B cell (primary cell): ENCODE results near the gene RFC4. TPM values are rescaled to one million over a fixed set of nuclear protein-coding genes. Genes with fewer than 3 reads are reported as not detected.

Source experiments
- ATAC-seq: fragments of 200-7000 bp; cut with Tn5 transposase; one replicate; pipeline ENCODE4 v1.10.0; 2021; ENCODE audit warnings: low read depth, mild to moderate bottlenecking, moderate number of reproducible peaks, moderate library complexity
- CTCF ChIA-PET: fragments of 350-600 bp; sonication (Branson Sonifier 250); formaldehyde crosslinking; loops from one replicate; lab custom pipeline; 2021; ENCODE audit warnings: antibody characterized with exemption, inconsistent platforms; lab: Charles Lee
- POLR2A ChIA-PET: fragments of 350-600 bp; sonication (Branson Sonifier 250); formaldehyde crosslinking; loops from one replicate; lab custom pipeline; 2021; ENCODE audit warnings: antibody characterized with exemption; lab: Charles Lee
- DNase-seq: peaks from one replicate; pipeline ENCODE4 v3.0.0; 2013
- H2AFZ ChIP-seq: 2 replicates; pipeline ENCODE4 v1.6.1; 2012; ENCODE audit warnings: mild to moderate bottlenecking, low read depth, low read length; ENCODE audit not compliant: insufficient read depth, poor library complexity, severe bottlenecking
- H3K27ac ChIP-seq, 2 donors: 1 replicate in 1 of 2; 2 replicates in 1 of 2; pipeline ENCODE4 v1.5.1; 2012 to 2013; ENCODE audit warnings: low read length in 2 of 2, mild to moderate bottlenecking in 2 of 2, moderate library complexity in 1 of 2
- H3K27me3 ChIP-seq, 4 experiments: fragments of 200-600 bp in 1 of 4; sonication (generic) in 1 of 4; replicated peaks in 1 of 4; 1 replicate in 2 of 4; 2 replicates in 2 of 4; pipeline versions ENCODE4 v1.6.1 to v1.7.0; 2013 to 2016; ENCODE audit warnings: low read length in 3 of 4, mild to moderate bottlenecking in 2 of 4, mixed read lengths in 1 of 4, moderate library complexity in 1 of 4; ENCODE audit not compliant: insufficient read depth in 4 of 4, control insufficient read depth in 3 of 4; ENCODE audit errors: control extremely low read depth in 1 of 4
- H3K36me3 ChIP-seq, 2 experiments: replicated peaks in 1 of 2; 1 replicate in 1 of 2; 2 replicates in 1 of 2; pipeline versions ENCODE4 v1.6.1 to v1.7.1; 2013; ENCODE audit warnings: low read length in 1 of 2; ENCODE audit not compliant: insufficient read depth in 2 of 2, control insufficient read depth in 1 of 2; ENCODE audit errors: control extremely low read depth in 1 of 2, extremely low read depth in 1 of 2
- H3K4me1 ChIP-seq, 2 donors: fragments of 200-600 bp in 1 of 2; sonication (generic) in 1 of 2; 1 replicate in 1 of 2; 2 replicates in 1 of 2; pipeline versions ENCODE4 v1.5.1 to v1.6.1; 2013 to 2017; ENCODE audit warnings: low read length in 2 of 2; ENCODE audit not compliant: control insufficient read depth in 2 of 2, insufficient read depth in 2 of 2
- H3K4me2 ChIP-seq: replicated peaks from 2 replicates; pipeline ENCODE3; 2012; ENCODE audit warnings: mild to moderate bottlenecking, low read depth, low read length; ENCODE audit not compliant: poor library complexity, severe bottlenecking
- H3K4me3 ChIP-seq, 5 experiments: fragments of 200-600 bp in 1 of 5; sonication (generic) in 1 of 5; 1 replicate in 3 of 5; 2 replicates in 2 of 5; pipeline versions ENCODE4 v1.5.1 to v1.7.0; 2011 to 2016; ENCODE audit warnings: low read length in 4 of 5, mild to moderate bottlenecking in 4 of 5, low read depth in 2 of 5, control low read depth in 1 of 5, moderate library complexity in 1 of 5; ENCODE audit not compliant: insufficient read depth in 1 of 5; ENCODE audit errors: control extremely low read depth in 1 of 5, extremely low read depth in 1 of 5
- H3K79me2 ChIP-seq: fragments of 200-600 bp; sonication (generic); one replicate; pipeline ENCODE4 v1.6.0; 2016; ENCODE audit warnings: low read length; ENCODE audit not compliant: control insufficient read depth, insufficient read depth
- H3K9ac ChIP-seq: fragments of 200-600 bp; sonication (generic); 2 replicates; pipeline ENCODE4 v1.6.1; 2017; ENCODE audit warnings: mild to moderate bottlenecking, low read length, moderate library complexity
- H3K9me3 ChIP-seq, 3 donors: one replicate each; pipeline versions ENCODE4 v1.6.1 to v1.7.1; 2013; ENCODE audit warnings: low read length in 2 of 3; ENCODE audit not compliant: control insufficient read depth in 2 of 3, insufficient read depth in 1 of 3; ENCODE audit errors: control extremely low read depth in 1 of 3
- H4K20me1 ChIP-seq: 2 replicates; pipeline ENCODE4 v1.6.0; 2012; ENCODE audit warnings: mild to moderate bottlenecking, low read length; ENCODE audit not compliant: insufficient read depth, control insufficient read depth, poor library complexity, severe bottlenecking
- H3K27ac Mint-ChIP-seq: one replicate; pipeline ENCODE4 v1.8.0; 2021; ENCODE audit warnings: mixed read lengths
- H3K27me3 Mint-ChIP-seq: one replicate; pipeline ENCODE4 v1.8.0; 2021; ENCODE audit warnings: mixed read lengths
- H3K4me1 Mint-ChIP-seq: one replicate; pipeline ENCODE4 v1.8.0; 2021; ENCODE audit warnings: mixed read lengths
- H3K4me3 Mint-ChIP-seq: one replicate; pipeline ENCODE4 v1.8.0; 2021; ENCODE audit warnings: mixed read lengths
- H3K9me3 Mint-ChIP-seq: one replicate; pipeline ENCODE4 v1.8.0; 2022; ENCODE audit warnings: mixed read lengths; ENCODE audit not compliant: insufficient read depth
- EZH2 ChIP-seq: IDR thresholded peaks from 2 replicates; pipeline ENCODE4 v1.6.1; 2012; ENCODE audit warnings: borderline replicate concordance, low read depth, mild to moderate bottlenecking, moderate library complexity, low read length; ENCODE audit not compliant: insufficient read depth, poor library complexity, severe bottlenecking
- whole genome bisulfite sequencing: methylation state at CpG from one replicate; pipeline ENCODE4 v1.1.5; 2013; ENCODE audit warnings: missing lambda C conversion rate; ENCODE audit not compliant: insufficient coverage; 5-methylcytosine and 5-hydroxymethylcytosine counted together
- intact Hi-C: fragments of 100-400 bp; cut with micrococcal nuclease; formaldehyde crosslinking; loops from one replicate; pipeline ENCODE4 v1.10.0; 2022
- polyA minus RNA-seq: library from RNA; depleted of rRNA, polyadenylated mRNA; stranded (reverse); fragments of >200 nt; gene quantifications from 2 replicates; pipeline ENCODE4 v1.2.3, GENCODE V29; 2012
- polyA plus RNA-seq: library from polyadenylated mRNA; depleted of rRNA; stranded (reverse); fragments of >200 nt; gene quantifications from 2 replicates; pipeline ENCODE4 v1.2.3, GENCODE V29; 2012
- total RNA-seq, 2 donors: library from RNA; stranded (reverse); fragments of 120-200 nt in 1 of 2; gene quantifications; 1 replicate in 1 of 2; 2 replicates in 1 of 2; pipeline versions ENCODE4 v1.2.3 to v1.2.4, GENCODE V29; 2013 to 2022
- TF ChIP-seq, protein P1 (sequence below): fragments of 200-600 bp; IDR thresholded peaks from one replicate; pipeline ENCODE4 v1.8.0; 2022; ENCODE audit warnings: antibody characterized with exemption, mild to moderate bottlenecking

Gene RFC4, protein sequence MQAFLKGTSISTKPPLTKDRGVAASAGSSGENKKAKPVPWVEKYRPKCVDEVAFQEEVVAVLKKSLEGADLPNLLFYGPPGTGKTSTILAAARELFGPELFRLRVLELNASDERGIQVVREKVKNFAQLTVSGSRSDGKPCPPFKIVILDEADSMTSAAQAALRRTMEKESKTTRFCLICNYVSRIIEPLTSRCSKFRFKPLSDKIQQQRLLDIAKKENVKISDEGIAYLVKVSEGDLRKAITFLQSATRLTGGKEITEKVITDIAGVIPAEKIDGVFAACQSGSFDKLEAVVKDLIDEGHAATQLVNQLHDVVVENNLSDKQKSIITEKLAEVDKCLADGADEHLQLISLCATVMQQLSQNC
- total RNA-seq (17.8 and 21.0 TPM in 2 replicates), polyA plus RNA-seq (20.5 and 23.5 TPM in 2 replicates), polyA minus RNA-seq (6.2 and 6.7 TPM in 2 replicates)
- total RNA-seq (2013): 32.4 TPM

DNA sequence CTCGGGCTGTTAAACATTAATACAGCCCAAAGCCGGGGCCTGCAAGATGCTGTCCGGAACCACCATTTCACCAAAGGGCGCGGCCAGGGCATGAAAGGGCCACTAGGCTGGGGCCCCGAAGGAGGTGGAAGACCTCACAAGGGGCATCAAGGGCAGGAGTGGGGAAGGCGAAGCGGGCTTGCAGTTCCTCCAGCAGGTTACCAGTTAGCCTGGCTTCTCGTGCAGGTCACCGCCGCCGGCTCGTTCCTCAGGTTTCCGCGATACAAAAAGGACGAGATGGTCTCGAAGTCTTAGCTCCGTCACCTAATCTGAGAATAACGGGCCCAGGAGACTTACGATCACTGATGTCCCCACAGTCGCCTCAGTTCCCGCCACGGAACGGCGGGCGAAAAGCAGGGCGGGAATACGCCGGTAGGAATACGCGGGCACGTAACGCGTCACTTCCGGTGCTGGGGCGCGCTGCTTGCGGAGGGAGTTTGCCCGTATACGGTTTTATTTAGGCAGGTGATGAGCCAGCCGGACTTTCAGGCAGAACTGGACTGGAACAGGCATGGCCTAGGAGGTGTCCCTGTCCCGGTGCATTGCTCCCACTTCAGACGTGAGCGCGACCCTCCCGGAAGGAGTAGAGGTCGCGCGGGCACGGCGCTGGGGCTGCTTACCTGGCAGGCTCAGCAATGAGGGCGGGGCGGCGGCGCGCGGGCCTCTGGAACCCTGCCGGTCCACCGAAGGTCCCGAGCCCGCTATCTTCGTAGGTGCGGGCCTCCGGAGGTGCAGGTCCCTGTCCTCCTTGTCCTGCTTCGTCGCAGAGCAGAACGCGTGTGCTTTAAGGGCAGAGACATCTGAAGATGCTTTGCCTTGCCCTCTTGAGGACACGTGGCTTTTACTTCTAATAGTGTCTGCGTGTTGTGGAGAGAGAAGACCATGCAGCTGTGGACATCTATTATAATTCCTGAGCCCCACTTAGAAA, at the start of gene RFC4:
Gene RFC4 (minus strand): TSS at position 394 of the 967 bp plus-strand sequence. CDS start 1,769 bp downstream, outside the sequence.
- ATAC-seq (peak; percentile 91), DNase-seq (peak; percentile 88)
- H3K79me2 ChIP-seq: peaks cover 18% of the 10 kb centered on the region
- H3K27ac ChIP-seq: peak within 1 kb of the TSS; percentile 78 to 86
- peaks cover 0 to 2% (median 0%) of the 10 kb centered on the region in 3 donors for H3K9me3 ChIP-seq
- H3K27me3 ChIP-seq: no peaks in the 10 kb centered on the region
- CTCF ChIA-PET: interaction anchor here (1.1 to 5.8 kb wide), 6 partner anchors 14 to 192 kb away, joined by 3 to 25 read pairs (median 5); no protein-coding TSS in a partner anchor
- POLR2A ChIA-PET: interaction anchor here (0.6 to 2.8 kb wide), 4 partner anchors 21 to 244 kb away, joined by 3 to 16 read pairs (median 4); partner anchors contain the start of gene EIF4A2
- WGBS: under 1% methylated on average over 68 of the region's 70 CpGs
- peak within 1 kb of the TSS; percentile 99 for H3K4me3 Mint-ChIP-seq
- H3K4me1 Mint-ChIP-seq: peaks cover 20% of the 10 kb centered on the region
- H3K9ac ChIP-seq: peak within 1 kb of the TSS; percentile 73
- intact Hi-C loops: loop anchor here (1.0 to 5.0 kb wide), 4 partner anchors 21 to 189 kb away; partner anchors contain the start of gene EIF4A2
- no peaks in the 10 kb centered on the region for H3K9me3 Mint-ChIP-seq
- H4K20me1 ChIP-seq: no peaks in the 10 kb centered on the region
- peak within 1 kb of the TSS; percentile 78 to 96 (median 90) for H3K4me3 ChIP-seq
- peaks cover 15 to 19% of the 10 kb centered on the region in 2 donors for H3K4me1 ChIP-seq
- H3K4me2 ChIP-seq: peak within 1 kb of the TSS; percentile 86
- peaks cover 3 to 7% of the 10 kb centered on the region in 2 experiments for H3K36me3 ChIP-seq
- TF ChIP-seq, protein P1, sequence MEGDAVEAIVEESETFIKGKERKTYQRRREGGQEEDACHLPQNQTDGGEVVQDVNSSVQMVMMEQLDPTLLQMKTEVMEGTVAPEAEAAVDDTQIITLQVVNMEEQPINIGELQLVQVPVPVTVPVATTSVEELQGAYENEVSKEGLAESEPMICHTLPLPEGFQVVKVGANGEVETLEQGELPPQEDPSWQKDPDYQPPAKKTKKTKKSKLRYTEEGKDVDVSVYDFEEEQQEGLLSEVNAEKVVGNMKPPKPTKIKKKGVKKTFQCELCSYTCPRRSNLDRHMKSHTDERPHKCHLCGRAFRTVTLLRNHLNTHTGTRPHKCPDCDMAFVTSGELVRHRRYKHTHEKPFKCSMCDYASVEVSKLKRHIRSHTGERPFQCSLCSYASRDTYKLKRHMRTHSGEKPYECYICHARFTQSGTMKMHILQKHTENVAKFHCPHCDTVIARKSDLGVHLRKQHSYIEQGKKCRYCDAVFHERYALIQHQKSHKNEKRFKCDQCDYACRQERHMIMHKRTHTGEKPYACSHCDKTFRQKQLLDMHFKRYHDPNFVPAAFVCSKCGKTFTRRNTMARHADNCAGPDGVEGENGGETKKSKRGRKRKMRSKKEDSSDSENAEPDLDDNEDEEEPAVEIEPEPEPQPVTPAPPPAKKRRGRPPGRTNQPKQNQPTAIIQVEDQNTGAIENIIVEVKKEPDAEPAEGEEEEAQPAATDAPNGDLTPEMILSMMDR: no peak
- no peak for TF ChIP-seq EZH2
- no peaks in the 10 kb centered on the region for H3K27me3 Mint-ChIP-seq
- peak within 1 kb of the TSS; percentile 92 for H2AFZ ChIP-seq
- H3K27ac Mint-ChIP-seq: peak within 1 kb of the TSS; percentile 97
